ENCODE results near the gene MKI67. TPM values are rescaled to one million over a fixed set of nuclear protein-coding genes. Genes with fewer than 3 reads are reported as not detected.

MKI67 gene
- polyA plus RNA-seq, 1 donor from 2014 or later = 0.16 TPM

DNA sequence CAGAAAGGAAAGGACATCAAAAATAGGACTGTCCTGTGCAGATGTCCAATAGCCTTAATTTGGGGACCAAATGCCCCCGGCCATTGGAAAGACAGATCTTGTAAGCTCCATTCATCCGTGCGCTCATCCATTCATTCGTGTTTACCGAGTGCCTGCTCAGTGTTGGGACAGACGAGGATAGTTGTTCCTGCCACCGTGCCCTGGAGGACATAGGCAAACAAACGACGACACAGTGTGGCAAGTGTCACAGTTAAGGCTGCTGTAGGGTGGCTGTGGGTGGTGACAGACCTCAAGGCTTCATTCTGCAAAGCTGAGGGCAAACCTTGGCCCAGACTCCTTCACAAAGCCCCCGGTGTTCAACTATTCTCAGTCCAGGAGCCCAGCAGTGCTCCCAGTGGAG, 27.6 kb downstream of the MKI67 start (continued):
- no peak for TF ChIP-seq RAD21 (conservative IDR thresholded peaks at IDR 0.05)

DNA sequence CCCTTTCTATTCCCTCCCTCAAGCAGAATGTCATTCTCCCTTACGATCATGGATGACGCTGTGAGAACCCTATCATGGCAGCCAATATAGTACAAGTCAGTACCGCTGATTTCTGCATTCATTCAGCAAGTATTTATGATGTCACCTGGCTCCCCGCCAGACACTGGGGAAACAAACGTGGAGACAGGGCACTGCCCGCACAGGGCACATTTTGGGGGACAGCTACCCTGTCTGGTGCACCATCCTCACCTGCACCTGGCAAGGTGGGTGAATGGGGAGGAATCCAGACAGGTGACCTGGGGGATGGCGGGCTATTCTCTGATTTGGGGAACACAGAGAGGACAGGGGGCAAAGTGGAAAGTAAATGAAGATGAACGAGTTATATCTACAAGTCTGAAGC, 28.4 kb downstream of the MKI67 start:
- H2AFZ ChIP-seq (ENCODE audit: low read depth, low read length) = no peak overlapping the region
- H3K9me3 ChIP-seq (ENCODE audit: low read length) = no peaks in the 10 kb centered on the region
- H3K27me3 ChIP-seq (ENCODE audit: insufficient read depth, low read depth, low read length) = no peaks in the 10 kb centered on the region
- H3K79me2 ChIP-seq (replicated peaks; ENCODE audit: insufficient read depth, low read length) = no peaks in the 10 kb centered on the region
- H3K36me3 ChIP-seq (ENCODE audit: insufficient read depth, low read length) = no peaks in the 10 kb centered on the region
- H3K9ac ChIP-seq (ENCODE audit: low read length) = no peak overlapping the region
- no peak overlapping the region for H3K27ac ChIP-seq (ENCODE audit: low read length)
- TF ChIP-seq RAD21 (conservative IDR thresholded peaks at IDR 0.05) (no peak), TAF1 (IDR thresholded peaks at IDR 0.05; ENCODE audit: low read depth) (no peak), POLR2AphosphoS5 (IDR thresholded peaks at IDR 0.05) (no peak)
- TF ChIP-seq, protein P1, sequence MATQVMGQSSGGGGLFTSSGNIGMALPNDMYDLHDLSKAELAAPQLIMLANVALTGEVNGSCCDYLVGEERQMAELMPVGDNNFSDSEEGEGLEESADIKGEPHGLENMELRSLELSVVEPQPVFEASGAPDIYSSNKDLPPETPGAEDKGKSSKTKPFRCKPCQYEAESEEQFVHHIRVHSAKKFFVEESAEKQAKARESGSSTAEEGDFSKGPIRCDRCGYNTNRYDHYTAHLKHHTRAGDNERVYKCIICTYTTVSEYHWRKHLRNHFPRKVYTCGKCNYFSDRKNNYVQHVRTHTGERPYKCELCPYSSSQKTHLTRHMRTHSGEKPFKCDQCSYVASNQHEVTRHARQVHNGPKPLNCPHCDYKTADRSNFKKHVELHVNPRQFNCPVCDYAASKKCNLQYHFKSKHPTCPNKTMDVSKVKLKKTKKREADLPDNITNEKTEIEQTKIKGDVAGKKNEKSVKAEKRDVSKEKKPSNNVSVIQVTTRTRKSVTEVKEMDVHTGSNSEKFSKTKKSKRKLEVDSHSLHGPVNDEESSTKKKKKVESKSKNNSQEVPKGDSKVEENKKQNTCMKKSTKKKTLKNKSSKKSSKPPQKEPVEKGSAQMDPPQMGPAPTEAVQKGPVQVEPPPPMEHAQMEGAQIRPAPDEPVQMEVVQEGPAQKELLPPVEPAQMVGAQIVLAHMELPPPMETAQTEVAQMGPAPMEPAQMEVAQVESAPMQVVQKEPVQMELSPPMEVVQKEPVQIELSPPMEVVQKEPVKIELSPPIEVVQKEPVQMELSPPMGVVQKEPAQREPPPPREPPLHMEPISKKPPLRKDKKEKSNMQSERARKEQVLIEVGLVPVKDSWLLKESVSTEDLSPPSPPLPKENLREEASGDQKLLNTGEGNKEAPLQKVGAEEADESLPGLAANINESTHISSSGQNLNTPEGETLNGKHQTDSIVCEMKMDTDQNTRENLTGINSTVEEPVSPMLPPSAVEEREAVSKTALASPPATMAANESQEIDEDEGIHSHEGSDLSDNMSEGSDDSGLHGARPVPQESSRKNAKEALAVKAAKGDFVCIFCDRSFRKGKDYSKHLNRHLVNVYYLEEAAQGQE (IDR thresholded peaks at IDR 0.05; ENCODE audit: borderline replicate concordance) = no peak
- TF ChIP-seq, protein P2, sequence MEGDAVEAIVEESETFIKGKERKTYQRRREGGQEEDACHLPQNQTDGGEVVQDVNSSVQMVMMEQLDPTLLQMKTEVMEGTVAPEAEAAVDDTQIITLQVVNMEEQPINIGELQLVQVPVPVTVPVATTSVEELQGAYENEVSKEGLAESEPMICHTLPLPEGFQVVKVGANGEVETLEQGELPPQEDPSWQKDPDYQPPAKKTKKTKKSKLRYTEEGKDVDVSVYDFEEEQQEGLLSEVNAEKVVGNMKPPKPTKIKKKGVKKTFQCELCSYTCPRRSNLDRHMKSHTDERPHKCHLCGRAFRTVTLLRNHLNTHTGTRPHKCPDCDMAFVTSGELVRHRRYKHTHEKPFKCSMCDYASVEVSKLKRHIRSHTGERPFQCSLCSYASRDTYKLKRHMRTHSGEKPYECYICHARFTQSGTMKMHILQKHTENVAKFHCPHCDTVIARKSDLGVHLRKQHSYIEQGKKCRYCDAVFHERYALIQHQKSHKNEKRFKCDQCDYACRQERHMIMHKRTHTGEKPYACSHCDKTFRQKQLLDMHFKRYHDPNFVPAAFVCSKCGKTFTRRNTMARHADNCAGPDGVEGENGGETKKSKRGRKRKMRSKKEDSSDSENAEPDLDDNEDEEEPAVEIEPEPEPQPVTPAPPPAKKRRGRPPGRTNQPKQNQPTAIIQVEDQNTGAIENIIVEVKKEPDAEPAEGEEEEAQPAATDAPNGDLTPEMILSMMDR (IDR thresholded peaks at IDR 0.05; ENCODE audit: poor library complexity, severe bottlenecking) = no peak
- H3F3A ChIP-seq (ENCODE audit: insufficient read depth, low read length, poor library complexity, severe bottlenecking) = no peaks in the 10 kb centered on the region
- H3K9me2 ChIP-seq (ENCODE audit: insufficient read depth, low read length) = no peaks in the 10 kb centered on the region
- H3K4me3 ChIP-seq (ENCODE audit: low read length) = no peak overlapping the region
- no peak overlapping the region for H3K4me2 ChIP-seq (ENCODE audit: low read length)
- no peaks in the 10 kb centered on the region for H4K20me1 ChIP-seq (ENCODE audit: insufficient read depth)

DNA sequence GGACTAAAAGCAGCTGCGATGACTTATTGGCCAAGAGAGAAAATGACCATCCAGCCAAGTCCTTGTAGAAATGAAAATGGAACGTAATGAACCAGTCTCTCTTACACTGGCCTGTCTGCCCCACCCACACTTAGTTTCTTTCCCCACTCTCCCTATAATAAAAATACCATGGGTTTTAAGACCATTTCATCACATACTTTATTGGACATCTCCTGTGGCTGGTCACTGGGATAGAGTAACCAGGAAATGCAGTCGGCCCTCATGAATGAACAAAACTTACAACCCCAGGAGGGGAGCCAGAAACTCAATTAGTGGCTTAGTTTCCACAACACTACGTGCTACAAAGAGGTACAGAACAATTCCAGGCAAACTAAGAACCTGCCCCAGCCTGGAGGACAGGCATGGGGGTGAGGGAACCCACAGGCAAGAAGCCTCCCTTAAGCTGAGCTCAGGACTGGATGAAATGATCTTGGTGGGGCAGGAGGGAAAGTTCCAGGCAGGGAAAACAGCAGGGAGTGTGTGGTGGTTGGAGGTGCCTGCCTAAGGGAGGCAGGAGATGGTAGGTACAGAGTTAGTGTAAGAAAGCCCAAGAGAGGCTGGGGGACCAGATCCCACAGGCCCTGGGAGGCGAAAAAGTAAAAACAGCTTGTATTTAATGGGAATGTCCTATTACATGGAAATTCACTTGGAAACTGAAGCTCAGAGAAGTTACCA, 29.6 kb downstream of the MKI67 start:
- no peak overlapping the region for H2AFZ ChIP-seq (ENCODE audit: low read depth, low read length)
- H4K20me1 ChIP-seq (ENCODE audit: insufficient read depth) = no peaks in the 10 kb centered on the region
- H3K79me2 ChIP-seq (replicated peaks; ENCODE audit: insufficient read depth, low read length) = no peaks in the 10 kb centered on the region

More for the DNA sequence above, 29.6 kb downstream of the MKI67 start:
- H3K4me3 ChIP-seq (ENCODE audit: low read length) = no peak overlapping the region
- no peaks in the 10 kb centered on the region for H3K9me3 ChIP-seq (ENCODE audit: low read length)
- no peaks in the 10 kb centered on the region for H3K27me3 ChIP-seq (ENCODE audit: insufficient read depth, low read depth, low read length)
- no peak overlapping the region for H3K4me2 ChIP-seq (ENCODE audit: low read length)
- H3K27ac ChIP-seq (ENCODE audit: low read length) = no peak overlapping the region
- H3K36me3 ChIP-seq (ENCODE audit: insufficient read depth, low read length) = no peaks in the 10 kb centered on the region
- no peak overlapping the region for H3K9ac ChIP-seq (ENCODE audit: low read length)
- no peak for TF ChIP-seq TAF1 (IDR thresholded peaks at IDR 0.05; ENCODE audit: low read depth)
- TF ChIP-seq EP300 (conservative IDR thresholded peaks at IDR 0.05; ENCODE audit: poor library complexity, severe bottlenecking) = no peak
- no peak for TF ChIP-seq EZH2 (IDR thresholded peaks at IDR 0.05; ENCODE audit: borderline replicate concordance, insufficient read depth, low read length, poor library complexity, severe bottlenecking)
- no peak for TF ChIP-seq POLR2AphosphoS5 (IDR thresholded peaks at IDR 0.05)
- TF ChIP-seq MXI1 (conservative IDR thresholded peaks at IDR 0.05; ENCODE audit: poor library complexity, severe bottlenecking) = no peak
- TF ChIP-seq SMC3 (conservative IDR thresholded peaks at IDR 0.05; ENCODE audit: poor library complexity) = no peak
- TF ChIP-seq, protein P1 (IDR thresholded peaks at IDR 0.05; ENCODE audit: borderline replicate concordance) = no peak
- TF ChIP-seq, protein P2 (IDR thresholded peaks at IDR 0.05; ENCODE audit: poor library complexity, severe bottlenecking) = no peak
- TF ChIP-seq RAD21 (conservative IDR thresholded peaks at IDR 0.05) = no peak
- H3F3A ChIP-seq (ENCODE audit: insufficient read depth, low read length, poor library complexity, severe bottlenecking) = no peaks in the 10 kb centered on the region
- H3K9me2 ChIP-seq (ENCODE audit: insufficient read depth, low read length) = no peaks in the 10 kb centered on the region
